ENCODE measurements around the gene CPNE7.
"Not testable (repeated sequence)": the region's sequence is repeated elsewhere in the genome, so short reads cannot be mapped to it uniquely, and the experiment has no call there.

DNA sequence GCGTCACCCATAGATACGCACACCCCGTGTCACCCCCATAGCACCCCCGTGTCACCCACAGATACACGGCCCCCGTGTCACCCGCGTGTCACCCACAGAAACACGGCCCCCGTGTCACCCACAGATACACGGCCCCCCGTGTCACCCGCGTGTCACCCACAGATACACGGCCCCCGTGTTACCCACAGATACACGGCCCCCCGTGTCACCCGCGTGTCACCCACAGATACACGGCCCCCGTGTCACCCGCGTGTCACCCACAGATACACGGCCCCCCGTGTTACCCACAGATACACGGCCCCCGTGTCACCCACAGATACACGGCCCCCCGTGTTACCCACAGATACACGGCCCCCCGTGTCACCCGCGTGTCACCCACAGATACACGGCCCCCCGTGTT is 12.1 kb downstream of the CPNE7 start:
- TF ChIP-seq ZNF521 (tag by site-specific recombination; IDR thresholded peaks at IDR 0.05); YY1 (tag by site-specific recombination; IDR thresholded peaks at IDR 0.05); TCF7L2 (IDR thresholded peaks at IDR 0.05; ENCODE audit: borderline replicate concordance, low read depth, low read length): not testable (repeated sequence)
- TF ChIP-seq, protein P1, sequence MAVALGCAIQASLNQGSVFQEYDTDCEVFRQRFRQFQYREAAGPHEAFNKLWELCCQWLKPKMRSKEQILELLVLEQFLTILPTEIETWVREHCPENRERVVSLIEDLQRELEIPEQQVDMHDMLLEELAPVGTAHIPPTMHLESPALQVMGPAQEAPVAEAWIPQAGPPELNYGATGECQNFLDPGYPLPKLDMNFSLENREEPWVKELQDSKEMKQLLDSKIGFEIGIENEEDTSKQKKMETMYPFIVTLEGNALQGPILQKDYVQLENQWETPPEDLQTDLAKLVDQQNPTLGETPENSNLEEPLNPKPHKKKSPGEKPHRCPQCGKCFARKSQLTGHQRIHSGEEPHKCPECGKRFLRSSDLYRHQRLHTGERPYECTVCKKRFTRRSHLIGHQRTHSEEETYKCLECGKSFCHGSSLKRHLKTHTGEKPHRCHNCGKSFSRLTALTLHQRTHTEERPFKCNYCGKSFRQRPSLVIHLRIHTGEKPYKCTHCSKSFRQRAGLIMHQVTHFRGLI (tag by site-specific recombination; IDR thresholded peaks at IDR 0.05), result not testable (repeated sequence)
- TF ChIP-seq, protein P2, sequence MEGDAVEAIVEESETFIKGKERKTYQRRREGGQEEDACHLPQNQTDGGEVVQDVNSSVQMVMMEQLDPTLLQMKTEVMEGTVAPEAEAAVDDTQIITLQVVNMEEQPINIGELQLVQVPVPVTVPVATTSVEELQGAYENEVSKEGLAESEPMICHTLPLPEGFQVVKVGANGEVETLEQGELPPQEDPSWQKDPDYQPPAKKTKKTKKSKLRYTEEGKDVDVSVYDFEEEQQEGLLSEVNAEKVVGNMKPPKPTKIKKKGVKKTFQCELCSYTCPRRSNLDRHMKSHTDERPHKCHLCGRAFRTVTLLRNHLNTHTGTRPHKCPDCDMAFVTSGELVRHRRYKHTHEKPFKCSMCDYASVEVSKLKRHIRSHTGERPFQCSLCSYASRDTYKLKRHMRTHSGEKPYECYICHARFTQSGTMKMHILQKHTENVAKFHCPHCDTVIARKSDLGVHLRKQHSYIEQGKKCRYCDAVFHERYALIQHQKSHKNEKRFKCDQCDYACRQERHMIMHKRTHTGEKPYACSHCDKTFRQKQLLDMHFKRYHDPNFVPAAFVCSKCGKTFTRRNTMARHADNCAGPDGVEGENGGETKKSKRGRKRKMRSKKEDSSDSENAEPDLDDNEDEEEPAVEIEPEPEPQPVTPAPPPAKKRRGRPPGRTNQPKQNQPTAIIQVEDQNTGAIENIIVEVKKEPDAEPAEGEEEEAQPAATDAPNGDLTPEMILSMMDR (tag by site-specific recombination; IDR thresholded peaks at IDR 0.05), result not testable (repeated sequence)
- TF ChIP-seq, protein P3, sequence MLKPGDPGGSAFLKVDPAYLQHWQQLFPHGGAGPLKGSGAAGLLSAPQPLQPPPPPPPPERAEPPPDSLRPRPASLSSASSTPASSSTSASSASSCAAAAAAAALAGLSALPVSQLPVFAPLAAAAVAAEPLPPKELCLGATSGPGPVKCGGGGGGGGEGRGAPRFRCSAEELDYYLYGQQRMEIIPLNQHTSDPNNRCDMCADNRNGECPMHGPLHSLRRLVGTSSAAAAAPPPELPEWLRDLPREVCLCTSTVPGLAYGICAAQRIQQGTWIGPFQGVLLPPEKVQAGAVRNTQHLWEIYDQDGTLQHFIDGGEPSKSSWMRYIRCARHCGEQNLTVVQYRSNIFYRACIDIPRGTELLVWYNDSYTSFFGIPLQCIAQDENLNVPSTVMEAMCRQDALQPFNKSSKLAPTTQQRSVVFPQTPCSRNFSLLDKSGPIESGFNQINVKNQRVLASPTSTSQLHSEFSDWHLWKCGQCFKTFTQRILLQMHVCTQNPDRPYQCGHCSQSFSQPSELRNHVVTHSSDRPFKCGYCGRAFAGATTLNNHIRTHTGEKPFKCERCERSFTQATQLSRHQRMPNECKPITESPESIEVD (tag by site-specific recombination; IDR thresholded peaks at IDR 0.05), result not testable (repeated sequence)
- TF ChIP-seq, protein P4, sequence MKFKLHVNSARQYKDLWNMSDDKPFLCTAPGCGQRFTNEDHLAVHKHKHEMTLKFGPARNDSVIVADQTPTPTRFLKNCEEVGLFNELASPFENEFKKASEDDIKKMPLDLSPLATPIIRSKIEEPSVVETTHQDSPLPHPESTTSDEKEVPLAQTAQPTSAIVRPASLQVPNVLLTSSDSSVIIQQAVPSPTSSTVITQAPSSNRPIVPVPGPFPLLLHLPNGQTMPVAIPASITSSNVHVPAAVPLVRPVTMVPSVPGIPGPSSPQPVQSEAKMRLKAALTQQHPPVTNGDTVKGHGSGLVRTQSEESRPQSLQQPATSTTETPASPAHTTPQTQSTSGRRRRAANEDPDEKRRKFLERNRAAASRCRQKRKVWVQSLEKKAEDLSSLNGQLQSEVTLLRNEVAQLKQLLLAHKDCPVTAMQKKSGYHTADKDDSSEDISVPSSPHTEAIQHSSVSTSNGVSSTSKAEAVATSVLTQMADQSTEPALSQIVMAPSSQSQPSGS (tag by site-specific recombination; IDR thresholded peaks at IDR 0.05; ENCODE audit: low read depth), result not testable (repeated sequence)

Data from HEK293 (cell line).